GM12865 (cell line): Measurements from ENCODE around the gene TMEM106B.

Source experiments
- DNase-seq: peaks from one replicate; pipeline ENCODE4 v3.0.0; 2010; ENCODE audit warnings: low read depth
- H3K4me3 ChIP-seq: 2 replicates; pipeline ENCODE4 v1.5.1; 2011; ENCODE audit warnings: mild to moderate bottlenecking, low read depth, low read length, control low read depth
- TF ChIP-seq, protein P1 (sequence below): IDR thresholded peaks from 2 replicates; pipeline ENCODE4 v1.5.1; 2011; ENCODE audit warnings: low read length, control low read depth, low read depth, inconsistent platforms; ENCODE audit not compliant: insufficient read depth; ENCODE audit errors: missing control alignments

Gene TMEM106B

DNA sequence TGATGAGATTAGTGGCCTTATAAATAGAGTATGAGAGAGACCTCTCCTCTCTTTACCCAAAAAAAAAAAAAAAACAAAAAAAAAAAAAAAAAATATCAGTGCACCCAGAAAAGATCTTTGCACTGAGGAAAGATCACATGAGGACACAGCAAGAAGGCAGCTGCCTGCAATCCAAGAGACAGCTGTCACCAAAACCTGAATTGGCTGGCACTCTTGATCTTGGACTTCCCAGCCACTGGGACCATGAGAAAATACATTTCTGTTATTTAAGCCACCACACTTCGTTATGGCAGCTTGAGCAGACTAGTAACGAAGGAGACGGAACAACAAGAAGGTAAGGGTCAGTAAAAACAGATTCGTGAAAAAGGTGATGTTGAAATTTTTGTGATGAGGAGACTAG lies 47.0 kb downstream of the TMEM106B start:
- no peak for DNase-seq
- no peak overlapping the region for H3K4me3 ChIP-seq
- TF ChIP-seq, protein P1, sequence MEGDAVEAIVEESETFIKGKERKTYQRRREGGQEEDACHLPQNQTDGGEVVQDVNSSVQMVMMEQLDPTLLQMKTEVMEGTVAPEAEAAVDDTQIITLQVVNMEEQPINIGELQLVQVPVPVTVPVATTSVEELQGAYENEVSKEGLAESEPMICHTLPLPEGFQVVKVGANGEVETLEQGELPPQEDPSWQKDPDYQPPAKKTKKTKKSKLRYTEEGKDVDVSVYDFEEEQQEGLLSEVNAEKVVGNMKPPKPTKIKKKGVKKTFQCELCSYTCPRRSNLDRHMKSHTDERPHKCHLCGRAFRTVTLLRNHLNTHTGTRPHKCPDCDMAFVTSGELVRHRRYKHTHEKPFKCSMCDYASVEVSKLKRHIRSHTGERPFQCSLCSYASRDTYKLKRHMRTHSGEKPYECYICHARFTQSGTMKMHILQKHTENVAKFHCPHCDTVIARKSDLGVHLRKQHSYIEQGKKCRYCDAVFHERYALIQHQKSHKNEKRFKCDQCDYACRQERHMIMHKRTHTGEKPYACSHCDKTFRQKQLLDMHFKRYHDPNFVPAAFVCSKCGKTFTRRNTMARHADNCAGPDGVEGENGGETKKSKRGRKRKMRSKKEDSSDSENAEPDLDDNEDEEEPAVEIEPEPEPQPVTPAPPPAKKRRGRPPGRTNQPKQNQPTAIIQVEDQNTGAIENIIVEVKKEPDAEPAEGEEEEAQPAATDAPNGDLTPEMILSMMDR, result no peak

DNA sequence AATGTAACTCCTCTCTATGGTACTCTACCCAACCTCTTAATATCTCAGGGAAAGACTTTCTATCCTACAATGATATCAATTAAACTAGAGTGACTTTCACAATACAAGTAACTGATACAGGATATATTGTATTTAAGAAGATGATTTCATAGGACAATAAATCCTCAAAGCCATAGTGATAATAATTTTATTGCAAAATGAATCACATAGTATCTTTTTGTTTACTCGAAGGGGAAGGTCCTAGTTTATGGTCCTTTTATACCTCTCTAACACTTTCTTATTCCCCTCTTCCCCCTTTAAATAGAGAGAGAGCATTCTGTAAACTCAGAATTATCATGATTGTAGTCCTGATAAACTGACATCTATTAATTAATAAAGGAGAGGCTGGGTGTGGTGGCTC lies 56.4 kb downstream of the TMEM106B start:
- TF ChIP-seq, protein P1, result no peak

DNA sequence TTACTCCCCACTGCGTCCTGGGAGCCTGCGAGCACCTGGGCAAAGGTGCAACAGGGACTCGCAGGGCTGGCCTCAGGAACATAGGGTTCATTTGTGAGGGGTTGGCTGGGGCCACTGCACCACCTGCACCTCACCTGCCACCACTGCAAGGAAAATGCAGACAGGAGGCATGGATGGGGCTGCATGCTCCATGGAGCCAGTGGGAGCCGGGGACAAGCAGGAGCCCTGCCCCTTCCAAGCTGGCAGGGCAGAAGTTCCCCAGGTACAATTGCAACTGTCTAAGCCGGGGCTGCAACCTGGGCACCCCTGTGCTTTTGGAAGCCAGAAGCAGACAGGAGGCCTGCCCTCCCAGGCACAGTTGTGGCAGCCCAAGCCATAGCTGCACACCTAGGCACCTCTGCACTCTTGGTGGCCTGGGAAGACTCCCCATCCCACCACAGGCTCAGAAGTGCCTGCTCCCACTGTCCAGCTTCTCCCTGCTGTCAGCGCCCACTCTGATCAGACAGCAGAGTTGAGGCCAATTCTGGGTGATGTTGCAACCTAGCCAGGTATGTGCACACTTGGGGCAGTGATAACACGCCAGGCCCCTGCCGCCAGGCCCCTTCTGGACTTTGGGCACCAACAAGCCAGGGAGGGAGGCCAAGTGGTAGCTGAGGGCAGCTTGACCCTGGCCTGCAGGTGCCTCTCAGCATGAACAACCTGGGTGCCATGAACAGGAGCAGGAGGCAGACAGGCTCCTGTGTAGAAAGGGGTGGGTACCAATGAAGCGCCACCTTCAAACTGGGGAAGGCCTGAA lies 58.2 kb downstream of the TMEM106B start:
- TF ChIP-seq, protein P1, result no peak
- no peak for DNase-seq
- no peak overlapping the region for H3K4me3 ChIP-seq

More for the DNA sequence above, 56.4 kb downstream of the TMEM106B start:
- H3K4me3 ChIP-seq, result no peak overlapping the region
- no peak for DNase-seq

DNA sequence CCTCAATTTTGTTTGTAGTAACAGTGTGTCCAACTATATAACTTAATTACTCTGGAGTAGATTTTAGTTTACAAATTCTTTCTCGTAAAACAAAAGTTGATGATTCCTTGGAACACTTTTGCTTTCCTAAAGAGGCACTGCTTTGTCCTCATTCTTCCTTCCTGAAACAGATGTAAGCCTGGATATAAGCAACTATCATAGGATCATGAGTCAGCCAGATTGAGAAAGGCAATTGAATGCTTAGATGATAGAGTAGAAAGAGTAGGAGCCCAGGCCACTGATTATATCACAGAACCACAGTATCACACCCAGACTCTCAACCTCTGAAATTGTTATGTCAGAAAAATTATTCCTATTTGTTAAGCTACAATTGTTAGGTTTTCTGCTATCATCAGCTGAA lies 69.9 kb downstream of the TMEM106B start:
- TF ChIP-seq, protein P1, result no peak
- no peak overlapping the region for H3K4me3 ChIP-seq
- DNase-seq, result no peak

DNA sequence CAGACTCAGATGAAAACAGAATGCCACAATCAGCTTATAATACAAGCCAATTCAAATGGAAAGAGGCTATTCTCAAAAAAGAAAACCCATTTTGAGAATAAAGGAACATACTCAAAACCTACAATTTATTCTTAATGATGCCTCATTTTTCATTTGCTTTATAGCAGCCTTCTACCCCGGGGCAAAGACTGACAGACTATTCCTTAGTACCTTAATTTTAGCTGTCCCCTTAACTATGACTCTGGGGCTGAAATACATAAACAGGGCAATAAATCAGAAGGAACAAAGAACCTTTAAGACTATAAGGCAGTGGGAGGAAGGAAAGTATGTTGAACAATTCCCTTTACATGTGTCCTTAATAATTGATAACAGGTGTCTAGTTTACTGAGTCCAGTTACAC lies 76.8 kb downstream of the TMEM106B start:
- TF ChIP-seq, protein P1, result no peak
- no peak overlapping the region for H3K4me3 ChIP-seq
- no peak for DNase-seq

DNA sequence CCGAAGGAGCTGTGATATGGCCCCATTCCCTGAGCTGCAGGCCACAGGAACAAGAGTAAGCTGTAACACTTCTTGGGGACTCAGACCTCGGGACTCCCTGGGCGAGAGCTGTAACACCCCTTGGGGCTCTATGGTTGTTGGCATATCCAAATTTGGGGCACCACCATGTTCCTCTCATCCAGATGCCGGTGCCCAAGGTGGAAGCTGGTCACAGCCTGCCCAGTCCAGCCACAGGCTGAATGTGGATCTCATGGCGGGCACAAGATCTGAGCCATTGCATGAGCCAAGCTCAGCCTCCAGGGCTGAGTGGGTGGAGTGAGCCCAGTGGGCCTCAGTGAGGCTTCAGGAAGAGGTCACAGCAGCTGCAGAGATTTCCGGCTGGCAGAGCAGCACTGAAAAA lies 78.9 kb downstream of the TMEM106B start:
- H3K4me3 ChIP-seq, result no peak overlapping the region
- TF ChIP-seq, protein P1, result no peak
- no peak for DNase-seq

DNA sequence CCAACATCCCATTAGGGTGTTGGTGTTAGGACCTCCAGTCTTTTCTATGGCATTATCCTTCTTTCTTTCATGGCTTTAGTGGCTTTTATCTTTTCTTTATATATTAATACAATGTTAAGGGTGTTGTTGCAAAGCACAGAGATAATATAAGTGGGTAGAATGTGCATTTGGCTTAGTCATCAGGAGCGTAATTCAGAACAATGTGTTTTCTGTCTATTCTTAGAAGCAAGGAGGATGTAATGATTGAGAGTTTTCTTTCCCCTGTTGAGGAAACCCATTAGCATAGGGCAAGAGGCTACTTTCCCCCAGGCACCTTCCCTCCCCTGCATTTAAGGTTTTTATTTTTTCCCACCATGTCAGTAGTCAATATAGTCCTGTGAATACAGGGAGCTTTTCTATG lies 79.7 kb downstream of the TMEM106B start:
- no peak for DNase-seq
- no peak overlapping the region for H3K4me3 ChIP-seq
- TF ChIP-seq, protein P1, result no peak
